SK-N-SH (cell line): ENCODE measurements around the gene CLEC16A. TPM values are rescaled to one million over a fixed set of nuclear protein-coding genes. Genes with fewer than 3 reads are reported as not detected.

Experiments
- CTCF ChIA-PET: fragments of 300-600, 350-600 bp; formaldehyde crosslinking; extraction: SDS; loops from one replicate; lab custom pipeline; 2021; lab: Yijun Ruan, JAX
- POLR2A ChIA-PET: fragments of 350-600 bp; sonication (Branson Sonifier 250); formaldehyde crosslinking; extraction: SDS; loops from one replicate; lab custom pipeline; 2020; ENCODE audit warnings: antibody characterized with exemption, inconsistent platforms; lab: Yijun Ruan, JAX
- DNase-seq: peaks from one replicate; pipeline ENCODE4 v3.0.0; 2012
- H2AFZ ChIP-seq: fragments of 200-600 bp; sonication (generic); 2 replicates; pipeline ENCODE4 v1.8.1; 2016; ENCODE audit warnings: antibody characterized with exemption, mild to moderate bottlenecking, low read depth
- H3F3A ChIP-seq: fragments of 200-600 bp; sonication (generic); replicated peaks from 2 replicates; pipeline ENCODE3; 2016; ENCODE audit warnings: antibody characterized with exemption, mild to moderate bottlenecking; ENCODE audit not compliant: insufficient read depth
- H3K27ac ChIP-seq, 2 experiments: fragments of 200-500 bp in 1 of 2; fragments of 200-600 bp in 1 of 2; sonication (Bioruptor generic) in 1 of 2; sonication (generic), shearing (Covaris generic) in 1 of 2; 2 replicates each; pipeline versions ENCODE4 v1.5.1 to v1.6.1; 2014 to 2016; ENCODE audit warnings: low read depth in 2 of 2, inconsistent platforms in 1 of 2, low read length in 1 of 2, mild to moderate bottlenecking in 1 of 2, mixed read lengths in 1 of 2
- H3K27me3 ChIP-seq: fragments of 200-600 bp; sonication (generic), shearing (Covaris generic); 2 replicates; pipeline ENCODE4 v1.6.1; 2016; ENCODE audit warnings: mixed run types; ENCODE audit not compliant: insufficient read depth
- H3K36me3 ChIP-seq, 2 experiments: fragments of 200-500 bp in 1 of 2; fragments of 200-600 bp in 1 of 2; sonication (Bioruptor generic) in 1 of 2; sonication (generic) in 1 of 2; replicated peaks in 1 of 2; 2 replicates each; pipeline versions ENCODE3 to v1.5.1; 2014 to 2016; ENCODE audit warnings: low read length in 1 of 2, mild to moderate bottlenecking in 1 of 2; ENCODE audit not compliant: insufficient read depth in 2 of 2, control insufficient read depth in 1 of 2
- H3K4me1 ChIP-seq, 2 experiments: fragments of 200-500 bp in 1 of 2; fragments of 200-600 bp in 1 of 2; sonication (Bioruptor generic) in 1 of 2; sonication (generic), shearing (Covaris generic) in 1 of 2; 2 replicates each; pipeline versions ENCODE4 v1.5.1 to v1.6.1; 2014 to 2016; ENCODE audit warnings: low read depth in 1 of 2, low read length in 1 of 2, mixed run types in 1 of 2; ENCODE audit not compliant: insufficient read depth in 2 of 2, control insufficient read depth in 1 of 2
- H3K4me2 ChIP-seq: fragments of 200-600 bp; sonication (generic), shearing (Covaris generic); 2 replicates; pipeline ENCODE4 v1.6.1; 2017; ENCODE audit warnings: mixed run types
- H3K4me3 ChIP-seq, 2 experiments: fragments of 200-500 bp in 1 of 2; fragments of 200-600 bp in 1 of 2; sonication (Bioruptor generic) in 1 of 2; sonication (generic), shearing (Covaris generic) in 1 of 2; 2 replicates each; pipeline versions ENCODE4 v1.5.1 to v1.8.1; 2014 to 2016; ENCODE audit warnings: low read depth in 2 of 2, inconsistent platforms in 1 of 2, low read length in 1 of 2, mild to moderate bottlenecking in 1 of 2, mixed read lengths in 1 of 2, moderate library complexity in 1 of 2
- H3K79me2 ChIP-seq: fragments of 200-600 bp; sonication (generic); 2 replicates; pipeline ENCODE4 v1.8.1; 2017; ENCODE audit warnings: mild to moderate bottlenecking; ENCODE audit not compliant: insufficient read depth
- H3K9ac ChIP-seq: fragments of 200-600 bp; sonication (generic); 2 replicates; pipeline ENCODE4 v1.6.1; 2017; ENCODE audit warnings: mixed run types
- H3K9me2 ChIP-seq: fragments of 200-600 bp; sonication (generic); 2 replicates; pipeline ENCODE4 v1.6.1; 2017; ENCODE audit warnings: mixed run types
- H3K9me3 ChIP-seq: fragments of 200-600 bp; sonication (generic); 2 replicates; pipeline ENCODE4 v1.6.1; 2017; ENCODE audit warnings: mixed run types, mild to moderate bottlenecking, moderate library complexity
- H4K20me1 ChIP-seq: fragments of 200-600 bp; sonication (generic); 2 replicates; pipeline ENCODE4 v1.6.1; 2017; ENCODE audit warnings: mild to moderate bottlenecking, mixed run types; ENCODE audit not compliant: insufficient read depth
- CTCF ChIP-seq: fragments of 200-600 bp; sonication (generic); IDR thresholded peaks from 2 replicates; pipeline ENCODE4 v1.6.1; 2017; ENCODE audit warnings: antibody characterized with exemption, mild to moderate bottlenecking, moderate library complexity
- ELF1 ChIP-seq: IDR thresholded peaks from 2 replicates; pipeline ENCODE4 v1.4.0; 2012
- EZH2phosphoT487 ChIP-seq: fragments of 200-600 bp; sonication (generic); IDR thresholded peaks from 2 replicates; pipeline ENCODE4 v1.6.1; 2017; ENCODE audit warnings: low read depth, mixed run types, mild to moderate bottlenecking, antibody characterized with exemption, moderate library complexity, borderline replicate concordance
- MXI1 ChIP-seq: IDR thresholded peaks from 2 replicates; pipeline ENCODE4 v1.6.1; 2012; ENCODE audit warnings: mild to moderate bottlenecking, low read depth, low read length, improper control_type of control experiment
- NFIC ChIP-seq: IDR thresholded peaks from 2 replicates; pipeline ENCODE4 v1.4.0; 2012; ENCODE audit warnings: borderline replicate concordance
- NRF1 ChIP-seq: IDR thresholded peaks from 2 replicates; pipeline ENCODE4 v1.6.1; 2012; ENCODE audit warnings: low read depth, mild to moderate bottlenecking, low read length
- POLR2AphosphoS5 ChIP-seq: IDR thresholded peaks from 2 replicates; pipeline ENCODE4 v1.6.1; 2012; ENCODE audit warnings: low read depth, low read length
- RCOR1 ChIP-seq: fragments of 150-350 bp; IDR thresholded peaks from 2 replicates; pipeline ENCODE4 v1.6.1; 2017; ENCODE audit warnings: antibody characterized with exemption, low read length
- TAF1 ChIP-seq: IDR thresholded peaks from 2 replicates; pipeline ENCODE4 v1.6.1; 2012; ENCODE audit warnings: low read depth, mild to moderate bottlenecking, low read length, moderate library complexity, borderline replicate concordance
- TEAD4 ChIP-seq: IDR thresholded peaks from 2 replicates; pipeline ENCODE4 v1.4.0; 2012; ENCODE audit warnings: mild to moderate bottlenecking, borderline replicate concordance; ENCODE audit not compliant: insufficient read depth
- USF2 ChIP-seq: fragments of 150-350 bp; IDR thresholded peaks from 2 replicates; pipeline ENCODE4 v1.6.1; 2017; ENCODE audit warnings: antibody characterized with exemption, low read length, low read depth, borderline replicate concordance
- WGBS: methylation state at CpG from one replicate; pipeline ENCODE4 v1.1.6; 2017; ENCODE audit warnings: low lambda C conversion rate; 5-methylcytosine and 5-hydroxymethylcytosine counted together
- polyA plus RNA-seq, 3 experiments: library from polyadenylated mRNA; depleted of rRNA; stranded (reverse); fragments of >200 nt; gene quantifications; 2 replicates each; pipeline ENCODE4 v1.2.3, GENCODE V29; 2012
- TF ChIP-seq, protein P1 (sequence below): IDR thresholded peaks from 2 replicates; pipeline ENCODE4 v1.4.0; 2012; ENCODE audit warnings: low read depth, borderline replicate concordance
- TF ChIP-seq, protein P2 (sequence below): fragments of 150-350 bp; IDR thresholded peaks from 2 replicates; pipeline ENCODE4 v1.6.1; 2016; ENCODE audit warnings: mild to moderate bottlenecking, low read depth, low read length
- TF ChIP-seq, protein P3 (sequence below): IDR thresholded peaks from 2 replicates; pipeline ENCODE4 v1.4.0; 2012; ENCODE audit warnings: low read depth, borderline replicate concordance

CLEC16A gene
- polyA plus RNA-seq, 1 of the 3 experiments (the other 2 are of a cell fraction): 13.7 TPM

- CTCF ChIA-PET: interaction anchor here (2.0 to 2.9 kb wide), 2 partner anchors 21 to 25 kb away, joined by 7 to 16 read pairs; no protein-coding TSS in a partner anchor
- peaks cover 77% of the 10 kb centered on the region for H3K79me2 ChIP-seq
- H3K4me3 ChIP-seq: 0 out of 4 replicates have a peak overlapping the region, but pooled peaks of 1 of the 2 experiments have one; percentile 78
- no peaks in the 10 kb centered on the region for H3K9me3 ChIP-seq
- DNase-seq: no peak
- no peaks in the 10 kb centered on the region for H3K9me2 ChIP-seq
- WGBS: 90% methylated on average over 7 of the region's 7 CpGs
- no peak overlapping the region for H3K27ac ChIP-seq
- H3K27me3 ChIP-seq: no peaks in the 10 kb centered on the region
- H3K4me2 ChIP-seq: peak overlapping the region; percentile 99
- no peak overlapping the region for H2AFZ ChIP-seq
- H3F3A ChIP-seq: no peaks in the 10 kb centered on the region
- no peak overlapping the region for H3K9ac ChIP-seq
- peaks cover 15 to 73% of the 10 kb centered on the region in 2 experiments for H3K4me1 ChIP-seq
- TF ChIP-seq, protein P1, sequence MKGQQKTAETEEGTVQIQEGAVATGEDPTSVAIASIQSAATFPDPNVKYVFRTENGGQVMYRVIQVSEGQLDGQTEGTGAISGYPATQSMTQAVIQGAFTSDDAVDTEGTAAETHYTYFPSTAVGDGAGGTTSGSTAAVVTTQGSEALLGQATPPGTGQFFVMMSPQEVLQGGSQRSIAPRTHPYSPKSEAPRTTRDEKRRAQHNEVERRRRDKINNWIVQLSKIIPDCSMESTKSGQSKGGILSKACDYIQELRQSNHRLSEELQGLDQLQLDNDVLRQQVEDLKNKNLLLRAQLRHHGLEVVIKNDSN: no peak
- TF ChIP-seq NRF1 (no peak), MXI1 (no peak), TAF1 (no peak), NFIC (no peak), USF2 (no peak), ELF1 (no peak), EZH2phosphoT487 (no peak)
- TF ChIP-seq, protein P2, sequence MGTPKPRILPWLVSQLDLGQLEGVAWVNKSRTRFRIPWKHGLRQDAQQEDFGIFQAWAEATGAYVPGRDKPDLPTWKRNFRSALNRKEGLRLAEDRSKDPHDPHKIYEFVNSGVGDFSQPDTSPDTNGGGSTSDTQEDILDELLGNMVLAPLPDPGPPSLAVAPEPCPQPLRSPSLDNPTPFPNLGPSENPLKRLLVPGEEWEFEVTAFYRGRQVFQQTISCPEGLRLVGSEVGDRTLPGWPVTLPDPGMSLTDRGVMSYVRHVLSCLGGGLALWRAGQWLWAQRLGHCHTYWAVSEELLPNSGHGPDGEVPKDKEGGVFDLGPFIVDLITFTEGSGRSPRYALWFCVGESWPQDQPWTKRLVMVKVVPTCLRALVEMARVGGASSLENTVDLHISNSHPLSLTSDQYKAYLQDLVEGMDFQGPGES: no peak
- TF ChIP-seq, all 33 proteins: peak for 0
- Histone ChIP-seq H3K36me3 (peaks cover 3 to 22% of the 10 kb centered on the region in 2 experiments), H4K20me1 (peaks cover 70% of the 10 kb centered on the region)
- POLR2A ChIA-PET: no interaction called here
These were observed 5.3 kb upstream of the CLEC16A start for GRCh38 chr16:10938796-10939648.

DNA sequence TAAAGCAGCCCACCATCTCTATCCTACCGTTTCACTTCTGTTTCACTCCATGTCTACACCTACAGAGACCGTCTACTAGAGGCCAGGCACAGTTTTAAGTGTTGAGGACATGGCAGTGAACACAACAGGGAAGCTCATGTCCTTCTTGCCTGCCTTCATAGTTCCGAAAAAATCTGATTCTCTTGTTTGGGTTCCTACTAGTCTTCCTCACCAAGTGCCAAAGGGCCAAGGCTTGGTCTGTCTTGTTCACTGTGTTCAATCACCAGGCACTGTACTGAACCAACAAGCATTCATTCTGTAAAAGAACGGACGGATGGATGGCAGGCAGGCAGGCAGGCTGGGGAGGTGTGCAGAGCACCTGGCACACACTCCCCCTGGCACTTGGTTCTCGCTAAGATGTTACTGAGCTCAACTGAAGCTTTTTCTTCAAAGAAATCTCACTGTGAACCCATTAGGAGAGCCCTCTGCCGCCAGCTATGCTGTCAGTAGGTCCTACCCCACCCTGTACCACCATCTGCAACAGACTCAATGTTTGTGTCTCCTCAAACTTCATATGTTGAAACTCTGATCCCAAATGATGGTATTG is 4.6 kb upstream of the CLEC16A start:
- 93% methylated on average over 7 of the region's 7 CpGs for WGBS
- DNase-seq: no peak
- no peaks in the 10 kb centered on the region for H3K9me3 ChIP-seq
- POLR2A ChIA-PET: no interaction called here
- H3K9ac ChIP-seq: no peak overlapping the region
- no peaks in the 10 kb centered on the region for H3K27me3 ChIP-seq
- H3K4me3 ChIP-seq: peak overlapping the region; percentile 70 to 78; a peak in 3 of 4 replicates
- no peak overlapping the region for H2AFZ ChIP-seq
- CTCF ChIA-PET: interaction anchor here (1.4 kb wide), 1 partner anchor 11 kb away, joined by 4 read pairs; no protein-coding TSS in a partner anchor
- H3K4me2 ChIP-seq: peak overlapping the region; percentile 99
- H3K9me2 ChIP-seq: no peaks in the 10 kb centered on the region
- peaks cover 15 to 67% of the 10 kb centered on the region in 2 experiments for H3K4me1 ChIP-seq
- peaks cover 3 to 22% of the 10 kb centered on the region in 2 experiments for H3K36me3 ChIP-seq
- peaks cover 62% of the 10 kb centered on the region for H4K20me1 ChIP-seq
- H3F3A ChIP-seq: no peaks in the 10 kb centered on the region
- H3K27ac ChIP-seq: no peak overlapping the region
- H3K79me2 ChIP-seq: peaks cover 73% of the 10 kb centered on the region
- TF ChIP-seq, protein P2: no peak
- no peak for TF ChIP-seq POLR2AphosphoS5
- TF ChIP-seq RCOR1: no peak
- TF ChIP-seq TEAD4: no peak
- TF ChIP-seq CTCF: no peak
- TF ChIP-seq, protein P1: no peak
- TF ChIP-seq, protein P3, sequence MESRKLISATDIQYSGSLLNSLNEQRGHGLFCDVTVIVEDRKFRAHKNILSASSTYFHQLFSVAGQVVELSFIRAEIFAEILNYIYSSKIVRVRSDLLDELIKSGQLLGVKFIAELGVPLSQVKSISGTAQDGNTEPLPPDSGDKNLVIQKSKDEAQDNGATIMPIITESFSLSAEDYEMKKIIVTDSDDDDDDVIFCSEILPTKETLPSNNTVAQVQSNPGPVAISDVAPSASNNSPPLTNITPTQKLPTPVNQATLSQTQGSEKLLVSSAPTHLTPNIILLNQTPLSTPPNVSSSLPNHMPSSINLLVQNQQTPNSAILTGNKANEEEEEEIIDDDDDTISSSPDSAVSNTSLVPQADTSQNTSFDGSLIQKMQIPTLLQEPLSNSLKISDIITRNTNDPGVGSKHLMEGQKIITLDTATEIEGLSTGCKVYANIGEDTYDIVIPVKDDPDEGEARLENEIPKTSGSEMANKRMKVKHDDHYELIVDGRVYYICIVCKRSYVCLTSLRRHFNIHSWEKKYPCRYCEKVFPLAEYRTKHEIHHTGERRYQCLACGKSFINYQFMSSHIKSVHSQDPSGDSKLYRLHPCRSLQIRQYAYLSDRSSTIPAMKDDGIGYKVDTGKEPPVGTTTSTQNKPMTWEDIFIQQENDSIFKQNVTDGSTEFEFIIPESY: no peak
- no peak for TF ChIP-seq ELF1
